ENCODE results near the gene GFPT1. TPM values are rescaled to one million over a fixed set of nuclear protein-coding genes. Genes with fewer than 3 reads are reported as not detected.
A peak's percentile ranks its signal among the peaks of the same experiment; 100 is the strongest.

Gene GFPT1
- total RNA-seq, 1 experiment from 2014 or later: 37.0 TPM

- Histone ChIP-seq H3K27ac (no peak overlapping the region), H3K9me3 (replicated peaks) (no peaks in the 10 kb centered on the region), H3K4me3 (no peak overlapping the region), H3K36me3 (peaks cover 38% of the 10 kb centered on the region), H3K4me1 (replicated peaks) (no peaks in the 10 kb centered on the region), H3K27me3 (replicated peaks) (no peaks in the 10 kb centered on the region)
- DNase-seq (ENCODE audit: low read depth in 1 of 2, low spot score in 2 of 2): no peak
Observed at GRCh38 chr2:69393963-69394362, 6.9 kb upstream of the GFPT1 start.

- no peaks in the 10 kb centered on the region for H3K9me3 ChIP-seq (replicated peaks)
- H3K27me3 ChIP-seq (replicated peaks): no peaks in the 10 kb centered on the region
- DNase-seq (ENCODE audit: low read depth in 1 of 2, low spot score in 2 of 2): no peak
- H3K36me3 ChIP-seq: peaks cover 22% of the 10 kb centered on the region
- H3K4me1 ChIP-seq (replicated peaks): peaks cover 7% of the 10 kb centered on the region
- H3K27ac ChIP-seq: no peak overlapping the region
- H3K4me3 ChIP-seq: no peak overlapping the region
Observed at GRCh38 chr2:69390471-69390870, 3.4 kb upstream of the GFPT1 start.

- no peak overlapping the region for H3K27ac ChIP-seq
- H3K4me3 ChIP-seq: no peak overlapping the region
- no peaks in the 10 kb centered on the region for H3K9me3 ChIP-seq (replicated peaks)
- peaks cover 19% of the 10 kb centered on the region for H3K36me3 ChIP-seq
- H3K27me3 ChIP-seq (replicated peaks): no peaks in the 10 kb centered on the region
- DNase-seq (ENCODE audit: low read depth in 1 of 2, low spot score in 2 of 2): no peak
- peaks cover 12% of the 10 kb centered on the region for H3K4me1 ChIP-seq (replicated peaks)
Observed at GRCh38 chr2:69390001-69390400, 3.0 kb upstream of the GFPT1 start.

- DNase-seq (ENCODE audit: low read depth in 1 of 2, low spot score in 2 of 2): no peak
- no peaks in the 10 kb centered on the region for H3K9me3 ChIP-seq (replicated peaks)
- no peaks in the 10 kb centered on the region for H3K27me3 ChIP-seq (replicated peaks)
- no peak overlapping the region for H3K27ac ChIP-seq
- no peak overlapping the region for H3K4me3 ChIP-seq
- peaks cover 15% of the 10 kb centered on the region for H3K36me3 ChIP-seq
- peaks cover 15% of the 10 kb centered on the region for H3K4me1 ChIP-seq (replicated peaks)
Observed at GRCh38 chr2:69389271-69389670, 2.2 kb upstream of the GFPT1 start.

- DNase-seq (ENCODE audit: low read depth in 1 of 2, low spot score in 2 of 2): no peak
- Histone ChIP-seq H3K36me3 (peaks cover 10% of the 10 kb centered on the region), H3K4me1 (replicated peaks) (peaks cover 18% of the 10 kb centered on the region), H3K27me3 (replicated peaks) (no peaks in the 10 kb centered on the region), H3K27ac (peak overlapping the region; percentile 80), H3K9me3 (replicated peaks) (no peaks in the 10 kb centered on the region), H3K4me3 (peak overlapping the region; percentile 96)
Observed at GRCh38 chr2:69387770-69388481, 899 bp upstream of the GFPT1 start.

GRCh38 chr2:69386360-69386759, 667 bp downstream of the GFPT1 start:
- DNase-seq (ENCODE audit: low read depth in 1 of 2, low spot score in 2 of 2): peak in 1 of 2 experiments; percentile 22
- H3K4me3 ChIP-seq: peak overlapping the region; percentile 96

GRCh38 chr2:69385443-69386151, 1.4 kb downstream of the GFPT1 start:
- 0 out of 2 replicates have a peak overlapping the region, but pooled peaks have one; percentile 12 for H3K27ac ChIP-seq
- peak overlapping the region; percentile 96 for H3K4me3 ChIP-seq
- H3K4me1 ChIP-seq (replicated peaks): peaks cover 38% of the 10 kb centered on the region
- H3K36me3 ChIP-seq: peaks cover 26% of the 10 kb centered on the region
- no peaks in the 10 kb centered on the region for H3K27me3 ChIP-seq (replicated peaks)
- no peaks in the 10 kb centered on the region for H3K9me3 ChIP-seq (replicated peaks)
- DNase-seq (ENCODE audit: low read depth in 1 of 2, low spot score in 2 of 2): no peak

More at GRCh38 chr2:69386360-69386759, 667 bp downstream of the GFPT1 start:
- H3K36me3 ChIP-seq: peaks cover 21% of the 10 kb centered on the region
- H3K9me3 ChIP-seq (replicated peaks): no peaks in the 10 kb centered on the region
- peaks cover 33% of the 10 kb centered on the region for H3K4me1 ChIP-seq (replicated peaks)
- H3K27ac ChIP-seq: peak overlapping the region; percentile 80
- no peaks in the 10 kb centered on the region for H3K27me3 ChIP-seq (replicated peaks)

- Histone ChIP-seq H3K9me3 (replicated peaks) (no peaks in the 10 kb centered on the region), H3K4me3 (no peak overlapping the region), H3K36me3 (peaks cover 30% of the 10 kb centered on the region), H3K27ac (no peak overlapping the region), H3K27me3 (replicated peaks) (no peaks in the 10 kb centered on the region), H3K4me1 (replicated peaks) (peaks cover 38% of the 10 kb centered on the region)
- no peak for DNase-seq (ENCODE audit: low read depth in 1 of 2, low spot score in 2 of 2)
Observed at GRCh38 chr2:69384618-69385081, 2.4 kb downstream of the GFPT1 start.

GRCh38 chr2:69383176-69383812, 3.7 kb downstream of the GFPT1 start:
- Histone ChIP-seq H3K27me3 (replicated peaks) (no peaks in the 10 kb centered on the region), H3K36me3 (peaks cover 32% of the 10 kb centered on the region), H3K4me3 (no peak overlapping the region), H3K9me3 (replicated peaks) (no peaks in the 10 kb centered on the region), H3K27ac (no peak overlapping the region), H3K4me1 (replicated peaks) (peaks cover 38% of the 10 kb centered on the region)
- no peak for DNase-seq (ENCODE audit: low read depth in 1 of 2, low spot score in 2 of 2)

GRCh38 chr2:69382547-69382946, 4.5 kb downstream of the GFPT1 start:
- peaks cover 35% of the 10 kb centered on the region for H3K36me3 ChIP-seq
- DNase-seq (ENCODE audit: low read depth in 1 of 2, low spot score in 2 of 2): no peak
- no peak overlapping the region for H3K4me3 ChIP-seq
- H3K27ac ChIP-seq: no peak overlapping the region
- H3K27me3 ChIP-seq (replicated peaks): no peaks in the 10 kb centered on the region
- H3K9me3 ChIP-seq (replicated peaks): no peaks in the 10 kb centered on the region
- peaks cover 34% of the 10 kb centered on the region for H3K4me1 ChIP-seq (replicated peaks)

GRCh38 chr2:69381337-69381737, 5.7 kb downstream of the GFPT1 start:
- peaks cover 31% of the 10 kb centered on the region for H3K4me1 ChIP-seq (replicated peaks)
- no peak overlapping the region for H3K4me3 ChIP-seq
- H3K36me3 ChIP-seq: peaks cover 31% of the 10 kb centered on the region
- H3K9me3 ChIP-seq (replicated peaks): no peaks in the 10 kb centered on the region
- H3K27me3 ChIP-seq (replicated peaks): no peaks in the 10 kb centered on the region
- DNase-seq (ENCODE audit: low read depth in 1 of 2, low spot score in 2 of 2): peak; percentile 49 to 55
- no peak overlapping the region for H3K27ac ChIP-seq

- Histone ChIP-seq H3K4me1 (replicated peaks) (peaks cover 29% of the 10 kb centered on the region), H3K36me3 (peaks cover 40% of the 10 kb centered on the region), H3K27me3 (replicated peaks) (no peaks in the 10 kb centered on the region), H3K4me3 (no peak overlapping the region), H3K27ac (no peak overlapping the region), H3K9me3 (replicated peaks) (no peaks in the 10 kb centered on the region)
- no peak for DNase-seq (ENCODE audit: low read depth in 1 of 2, low spot score in 2 of 2)
Observed at GRCh38 chr2:69380072-69380917, 6.7 kb downstream of the GFPT1 start.

GRCh38 chr2:69376403-69376802, 10.6 kb downstream of the GFPT1 start:
- DNase-seq (ENCODE audit: low read depth in 1 of 2, low spot score in 2 of 2): no peak
- Histone ChIP-seq H3K4me1 (replicated peaks) (peaks cover 14% of the 10 kb centered on the region), H3K4me3 (no peak overlapping the region), H3K27ac (no peak overlapping the region), H3K27me3 (replicated peaks) (no peaks in the 10 kb centered on the region), H3K9me3 (replicated peaks) (no peaks in the 10 kb centered on the region), H3K36me3 (peaks cover 41% of the 10 kb centered on the region)
